ENCODE results near the gene BIN2. TPM values are rescaled to one million over a fixed set of nuclear protein-coding genes. Genes with fewer than 3 reads are reported as not detected.
A peak's percentile ranks its signal among the peaks of the same experiment; 100 is the strongest.

Gene BIN2
- total and polyA plus RNA-seq, 9 of the 15 experiments (the other 6 are each of a cell fraction or from before 2014, with no cell fraction given) = 0.04 to 0.39 (median 0.25) TPM; not detected in 1

GRCh38 chr12:51246254-51246853 is 77.6 kb downstream of the BIN2 start (continued):
- peak; percentile 41; the same call in 1 of the 2 replicates for TF ChIP-seq REST (IDR thresholded peaks at IDR 0.05; ENCODE audit: borderline replicate concordance)
- TF ChIP-seq REST (CRISPR knock-in tag; IDR thresholded peaks at IDR 0.05; ENCODE audit: low read depth) = 0 out of 2 replicates have a peak, but pooled peaks have one; percentile 24
- TF ChIP-seq ZNF384 (IDR thresholded peaks at IDR 0.05; ENCODE audit: low read depth, low read length) = no peak
- TF ChIP-seq MBD2 (IDR thresholded peaks at IDR 0.05; ENCODE audit: borderline replicate concordance, low read depth) = peak; percentile 60; the same call in 1 of the 2 replicates
- TF ChIP-seq TCFL5 (CRISPR knock-in tag; conservative IDR thresholded peaks at IDR 0.05) = 0 out of 2 replicates have a peak, but pooled peaks have one; percentile 49
- 0 out of 2 replicates have a peak, but pooled peaks have one; percentile 31 for TF ChIP-seq LARP7 (IDR thresholded peaks at IDR 0.05)
- TF ChIP-seq PATZ1 (CRISPR knock-in tag; IDR thresholded peaks at IDR 0.05; ENCODE audit: borderline replicate concordance) = peak; percentile 47; the same call in 1 of the 2 replicates
- TF ChIP-seq IRF9 (tag; IDR thresholded peaks at IDR 0.05) = 0 out of 2 replicates have a peak, but pooled peaks have one; percentile 29
- TF ChIP-seq PML (IDR thresholded peaks at IDR 0.05; ENCODE audit: low read length) = peak; percentile 40; the same call in 1 of the 2 replicates
- 0 out of 2 replicates have a peak, but pooled peaks have one; percentile 47 for TF ChIP-seq RERE (CRISPR knock-in tag; IDR thresholded peaks at IDR 0.05; ENCODE audit: borderline replicate concordance)

All from K562 (cell line).